NCI-H526 (cell line): ENCODE results near the gene PDZD2.
"Not testable (repeated sequence)": the region's sequence is repeated elsewhere in the genome, so short reads cannot be mapped to it uniquely, and the experiment has no call there.

Experiments used
- DNase-seq, 2 experiments: peaks; one replicate each; lab custom pipeline; 2025; lab: John Stamatoyannopoulos, UW

PDZD2 gene

DNA sequence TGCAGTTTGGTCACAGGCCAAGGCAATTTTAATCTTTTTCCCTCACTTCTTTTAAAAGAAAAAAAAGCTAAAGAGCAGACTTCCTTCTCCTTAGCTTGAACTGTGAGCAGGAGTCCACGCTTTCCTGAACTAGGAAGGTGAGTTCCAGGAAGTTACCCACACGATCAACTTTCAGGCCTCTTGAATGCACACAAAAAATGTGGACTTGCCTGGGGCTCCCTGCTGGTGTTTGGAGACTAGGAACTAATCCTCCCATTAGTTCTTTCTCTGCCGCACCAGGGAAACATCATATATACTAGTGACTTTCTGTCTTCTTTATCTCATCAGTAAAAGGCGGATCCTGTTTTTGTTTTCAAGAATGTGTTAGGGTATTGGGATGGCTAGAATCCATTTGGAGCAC lies 295.2 kb downstream of the PDZD2 start:
- DNase-seq = no peak

DNA sequence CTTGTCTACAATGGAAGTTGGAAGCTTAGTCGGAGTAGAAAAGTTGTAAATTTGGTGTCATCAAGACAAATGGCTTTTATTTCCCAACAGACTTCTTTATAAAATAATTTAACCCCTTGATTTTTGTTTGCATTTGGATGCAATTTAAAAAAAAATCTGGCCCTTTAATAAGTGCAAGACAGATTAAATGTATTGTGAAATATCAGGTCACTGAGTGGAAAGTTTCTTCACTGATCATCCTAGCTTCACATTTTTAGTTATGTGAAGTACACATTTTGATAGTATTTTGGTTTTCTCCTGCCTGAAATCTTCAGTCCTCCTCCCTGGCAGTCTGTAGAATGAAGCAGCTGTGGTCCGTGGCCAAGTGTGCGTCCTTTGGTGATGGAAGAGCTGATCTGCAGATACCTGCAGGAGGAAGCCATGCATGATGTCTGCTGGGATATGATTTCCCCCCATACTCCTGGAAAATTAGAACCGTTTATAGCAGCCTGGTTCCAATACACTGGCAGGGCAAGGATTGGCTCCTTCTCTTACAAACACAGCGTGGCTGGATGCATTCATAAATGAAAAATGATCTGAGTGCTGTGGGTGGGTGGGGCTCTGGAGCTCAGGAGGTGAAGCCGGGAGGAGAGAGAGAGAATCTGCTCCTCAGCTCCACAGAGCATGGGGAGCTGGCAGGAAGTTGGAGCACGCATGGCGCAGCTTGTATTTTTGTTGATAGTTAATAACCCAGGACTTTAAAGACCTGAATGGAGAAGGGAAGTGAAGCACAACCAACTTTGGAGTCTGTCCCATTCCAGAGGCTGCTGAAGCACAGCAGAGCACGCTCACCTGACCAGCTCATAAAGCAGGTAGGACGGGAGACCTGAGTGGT lies 296.8 kb downstream of the PDZD2 start:
- DNase-seq = no peak

DNA sequence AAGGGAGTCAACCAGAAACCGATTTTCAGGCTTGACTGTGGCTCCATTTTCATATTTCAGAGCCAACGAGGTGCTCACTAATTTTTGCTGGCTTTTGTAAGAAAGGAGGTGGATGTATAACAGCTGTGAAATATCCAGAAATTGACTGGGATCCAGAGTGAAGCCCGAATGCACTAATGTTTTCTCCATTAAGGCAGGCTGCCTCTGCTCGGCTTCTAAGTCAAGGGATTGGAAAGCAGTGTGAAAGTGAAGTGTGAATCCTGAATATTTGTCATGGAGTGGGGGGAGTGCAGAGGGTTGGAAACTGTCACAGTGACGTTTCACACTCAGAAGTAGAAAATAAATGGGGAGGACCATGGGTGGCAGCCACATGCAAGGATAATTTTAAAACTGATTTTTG lies 297.8 kb downstream of the PDZD2 start:
- DNase-seq = no peak

DNA sequence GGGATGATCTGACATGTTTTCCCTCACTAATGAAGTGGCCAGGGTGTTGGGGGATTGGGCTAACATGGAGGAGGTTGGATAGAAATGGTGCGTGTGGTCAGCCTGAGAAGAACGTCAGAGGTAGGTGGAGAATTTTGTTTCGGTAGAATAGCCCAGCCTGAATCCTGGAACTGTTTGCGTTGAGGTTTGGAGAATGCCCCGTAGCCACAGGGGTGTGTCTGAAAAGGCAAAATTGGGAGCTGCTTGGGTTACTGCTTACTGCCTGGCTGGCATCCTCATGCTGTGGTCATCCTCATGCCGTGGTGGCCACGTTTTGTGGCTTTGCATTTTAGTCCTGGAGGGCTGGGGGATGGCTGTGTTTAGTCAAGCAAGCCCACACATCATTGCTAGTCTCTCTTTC lies 298.3 kb downstream of the PDZD2 start:
- DNase-seq = no peak

DNA sequence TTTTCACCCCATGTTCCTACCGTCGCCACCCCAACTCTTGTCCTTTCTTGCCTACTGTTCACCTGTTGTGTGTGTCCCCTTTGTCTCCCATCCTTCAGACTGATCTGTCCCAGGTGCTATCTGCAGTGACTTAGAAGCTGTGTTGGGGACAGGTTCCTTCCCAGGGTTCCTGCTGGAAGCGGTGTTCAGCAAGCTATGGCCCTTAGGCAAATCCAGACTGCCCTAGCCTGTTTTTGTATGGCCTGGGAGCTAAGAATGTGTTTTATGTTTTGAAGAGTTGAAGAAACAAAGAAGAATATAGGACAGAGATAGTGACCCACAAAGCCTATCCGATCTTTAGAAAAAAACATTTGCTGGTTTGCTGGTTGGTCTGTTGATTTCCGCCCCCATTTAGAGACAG lies 298.8 kb downstream of the PDZD2 start:
- DNase-seq = no peak

DNA sequence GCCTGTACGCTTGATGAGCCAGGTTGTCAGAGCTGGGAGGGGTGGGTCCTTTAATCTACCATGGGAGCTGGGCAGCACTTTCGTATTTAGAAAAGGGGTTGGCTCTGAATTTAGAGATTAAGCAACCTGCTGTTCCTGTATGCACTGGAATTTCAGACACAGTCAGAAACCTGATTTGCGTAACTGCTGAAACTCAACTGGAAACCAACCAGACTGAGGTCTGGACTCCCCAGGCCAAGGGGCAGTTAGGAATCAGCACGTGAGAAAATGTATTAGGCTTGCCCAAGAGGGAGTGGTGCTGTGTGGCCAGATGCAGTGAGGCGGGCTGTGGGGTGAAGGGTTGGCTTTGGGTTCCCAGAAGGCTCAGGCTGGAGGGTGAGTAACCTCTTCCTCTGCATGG lies 300.2 kb downstream of the PDZD2 start:
- no peak for DNase-seq

DNA sequence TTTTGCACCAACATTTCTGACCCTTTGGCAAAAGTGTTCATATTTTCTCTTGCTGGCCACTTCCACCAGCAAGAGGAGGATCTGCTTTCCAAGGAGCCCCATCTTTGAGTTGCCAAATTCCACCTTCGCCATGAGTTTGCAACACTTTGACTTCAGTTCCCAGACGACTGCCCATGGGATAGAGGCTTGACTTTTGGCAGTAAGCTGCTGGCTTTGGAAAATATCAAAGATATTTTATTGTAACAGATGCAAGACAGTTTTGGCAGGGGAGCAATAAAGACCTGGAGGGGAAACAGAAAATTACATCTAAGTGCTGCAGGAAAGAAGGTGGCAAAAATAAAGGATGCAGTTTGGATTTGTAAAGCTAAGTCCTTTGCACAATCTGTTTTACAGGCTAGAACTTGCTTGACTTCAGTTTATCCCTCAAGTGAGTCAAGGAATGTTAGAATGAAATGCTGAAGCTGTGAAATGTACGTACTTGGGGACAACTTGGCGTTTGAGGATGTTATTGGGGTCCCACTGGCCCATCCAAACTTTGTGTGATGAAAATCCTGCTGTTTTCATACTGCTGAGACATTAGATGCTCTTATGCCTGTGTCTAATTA lies 302.3 kb downstream of the PDZD2 start:
- no peak for DNase-seq

DNA sequence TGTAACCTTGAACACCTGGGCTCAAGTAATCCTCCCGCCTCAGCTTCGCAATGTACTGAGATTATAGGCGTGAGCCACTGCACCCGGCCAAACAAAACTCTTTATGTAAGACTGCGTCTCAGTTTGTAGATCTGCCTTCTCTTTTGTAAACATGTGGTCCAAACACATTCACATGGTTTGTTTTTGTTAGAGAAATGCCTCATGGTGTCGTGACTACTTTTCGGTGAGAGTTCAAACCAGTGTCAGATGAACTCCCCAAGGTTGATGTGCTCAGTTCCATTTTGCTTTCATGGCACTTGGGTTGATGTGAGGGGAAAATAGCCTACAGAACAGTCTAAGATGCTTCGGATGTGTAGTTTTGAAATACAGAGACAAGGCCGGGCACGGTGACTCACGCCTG lies 303.6 kb downstream of the PDZD2 start:
- no peak for DNase-seq

DNA sequence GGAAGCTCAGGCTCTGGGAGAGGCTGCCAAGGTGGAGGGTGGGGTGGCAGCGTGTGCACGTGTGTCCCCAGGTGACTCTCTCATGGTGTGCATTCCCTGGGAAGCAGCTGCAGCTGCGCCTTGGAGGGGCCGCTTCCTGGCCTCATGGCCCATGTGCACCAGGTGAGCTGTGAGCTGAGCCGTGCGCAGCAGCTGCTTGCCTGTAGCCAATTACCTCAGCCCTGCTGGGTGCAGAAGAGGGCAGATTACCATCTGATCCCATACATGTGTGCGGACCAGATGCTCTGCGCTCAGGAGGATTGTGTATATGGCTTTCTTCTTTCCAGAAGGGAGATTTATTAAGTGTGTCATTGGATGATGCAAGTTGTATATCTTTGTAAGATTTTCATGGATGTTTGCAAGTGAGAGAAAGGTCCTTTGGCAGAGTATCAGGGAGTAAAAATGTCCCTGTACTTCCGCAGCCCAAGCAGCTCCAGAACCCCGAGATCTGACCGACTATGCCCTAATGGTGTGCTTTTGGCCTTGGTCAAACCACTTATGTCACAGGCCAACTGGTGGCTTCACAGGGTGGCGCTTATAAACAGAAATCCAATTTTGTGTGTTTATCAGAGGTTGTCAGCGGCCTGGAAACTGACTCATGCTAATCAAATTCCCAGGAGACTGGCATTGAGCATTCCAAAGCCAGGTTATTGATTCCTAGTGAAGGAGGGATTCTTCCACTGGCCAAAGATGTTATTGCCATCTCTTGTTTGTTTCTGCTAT lies 305.9 kb downstream of the PDZD2 start:
- peak; percentile 18 to 65 for DNase-seq

DNA sequence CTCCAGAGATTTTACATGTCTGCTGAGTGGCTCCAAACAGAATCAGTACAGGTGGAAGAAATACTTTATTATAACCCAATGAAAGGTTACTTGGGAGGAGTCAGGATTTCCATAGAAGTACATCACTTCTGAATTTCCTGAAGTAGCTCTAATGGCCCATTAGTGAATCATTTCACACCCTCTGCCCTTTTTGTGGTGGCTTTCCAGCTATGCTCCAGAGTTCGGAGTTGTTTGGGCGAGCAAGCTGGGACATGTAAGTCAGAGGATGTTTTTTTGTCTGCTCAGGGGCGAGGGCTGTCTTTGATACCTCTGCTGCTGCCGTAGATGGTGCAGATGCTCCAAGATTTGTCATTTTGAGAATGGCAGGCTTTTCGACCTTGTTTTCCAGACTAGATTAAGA lies 309.1 kb downstream of the PDZD2 start:
- DNase-seq = no peak

DNA sequence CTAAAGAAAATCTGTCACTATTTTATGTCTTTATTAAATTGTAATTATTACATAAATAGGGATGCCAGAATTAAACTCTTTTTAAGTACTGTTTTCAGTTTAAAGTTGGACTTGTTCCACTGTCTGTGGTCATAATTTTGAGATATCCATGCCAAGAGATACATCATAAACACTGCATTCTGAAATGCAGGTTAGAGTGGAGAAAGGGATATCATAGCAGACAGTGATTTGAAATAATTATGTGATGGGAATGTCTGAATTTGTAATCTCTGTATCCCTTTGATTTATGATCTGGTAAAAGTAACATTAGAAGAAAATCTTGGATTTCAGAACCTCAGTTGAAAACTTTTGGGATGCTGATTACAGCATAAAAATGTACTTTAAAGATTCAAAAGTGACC lies 313.1 kb downstream of the PDZD2 start:
- no peak for DNase-seq

DNA sequence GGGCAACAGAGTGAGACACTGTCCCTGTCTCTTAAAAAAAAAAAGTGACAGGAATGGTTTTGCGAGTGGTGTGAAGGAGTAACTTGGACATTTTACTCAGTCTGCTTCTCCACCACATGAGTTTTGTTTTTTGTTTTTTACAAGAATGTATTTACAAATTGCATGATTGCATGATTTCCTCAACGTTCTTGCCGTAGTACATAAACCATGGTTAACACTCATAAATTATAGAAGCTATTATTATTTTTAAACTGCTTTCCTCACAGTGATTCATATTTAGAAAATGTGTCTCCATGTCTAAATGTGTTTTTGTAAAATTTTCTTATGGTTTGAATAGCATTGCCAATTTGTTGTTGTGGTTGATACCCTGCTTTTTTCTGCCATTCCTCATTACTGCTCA lies 315.2 kb downstream of the PDZD2 start:
- no peak for DNase-seq

DNA sequence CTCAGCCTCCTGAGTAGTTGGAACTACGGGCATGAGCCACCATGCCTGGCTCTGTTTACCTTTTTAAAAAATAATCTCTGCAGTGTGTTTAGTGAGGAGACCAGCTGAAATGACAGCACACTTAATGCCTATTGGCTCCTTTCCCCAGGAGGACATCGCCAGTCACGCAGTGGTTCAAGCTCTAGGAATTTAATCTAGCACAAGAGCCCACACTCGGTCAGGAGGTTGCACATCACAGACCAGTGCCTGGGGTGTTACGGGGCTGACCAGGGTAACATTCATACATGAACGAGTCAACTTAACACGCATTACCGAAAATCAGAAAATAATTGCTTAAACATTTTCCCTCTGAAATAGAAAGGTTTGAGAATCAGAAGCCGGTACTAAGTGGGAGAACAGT lies 318.2 kb downstream of the PDZD2 start:
- DNase-seq = no peak

DNA sequence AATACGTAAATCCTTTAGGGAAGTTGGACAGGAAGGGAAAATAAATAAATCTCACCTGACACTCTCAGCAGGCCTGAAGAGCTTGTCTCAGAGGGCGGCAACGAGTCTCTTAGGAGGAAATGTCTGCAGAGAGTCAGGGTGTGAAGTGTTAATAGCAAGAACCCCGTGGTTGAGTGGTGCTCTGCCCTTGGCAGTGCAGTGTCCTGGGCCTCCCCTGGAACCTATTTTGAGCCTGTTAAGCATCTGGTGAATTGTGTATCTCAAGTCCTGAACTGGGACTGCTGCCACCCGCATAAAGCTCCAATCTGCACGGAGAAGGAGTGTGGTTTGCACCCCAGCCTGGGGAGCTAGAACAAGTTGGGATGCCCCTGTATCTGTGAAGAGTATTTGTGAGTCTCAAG lies 323.4 kb downstream of the PDZD2 start:
- no peak for DNase-seq

DNA sequence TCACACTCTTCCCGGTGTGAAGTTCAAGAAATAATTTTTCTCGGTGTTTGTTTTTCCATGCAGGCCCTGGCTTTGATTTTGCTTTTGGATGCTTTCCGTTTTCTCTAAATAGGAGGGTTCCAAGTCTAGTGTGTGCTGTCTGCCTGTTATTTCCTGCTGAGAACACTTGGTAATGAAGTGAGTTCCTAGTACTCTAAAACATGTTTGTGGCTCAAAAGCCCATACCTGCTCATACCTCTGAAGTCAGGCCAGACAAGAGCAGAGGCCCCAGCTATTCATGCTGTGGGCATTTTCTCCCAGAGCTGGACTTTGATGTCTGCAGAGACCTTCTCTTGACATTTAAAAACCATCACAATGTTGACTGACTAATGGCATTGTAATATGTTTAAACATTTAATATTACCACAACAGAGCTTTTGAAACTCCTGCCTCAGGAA lies 324.0 kb downstream of the PDZD2 start:
- DNase-seq = no peak

DNA sequence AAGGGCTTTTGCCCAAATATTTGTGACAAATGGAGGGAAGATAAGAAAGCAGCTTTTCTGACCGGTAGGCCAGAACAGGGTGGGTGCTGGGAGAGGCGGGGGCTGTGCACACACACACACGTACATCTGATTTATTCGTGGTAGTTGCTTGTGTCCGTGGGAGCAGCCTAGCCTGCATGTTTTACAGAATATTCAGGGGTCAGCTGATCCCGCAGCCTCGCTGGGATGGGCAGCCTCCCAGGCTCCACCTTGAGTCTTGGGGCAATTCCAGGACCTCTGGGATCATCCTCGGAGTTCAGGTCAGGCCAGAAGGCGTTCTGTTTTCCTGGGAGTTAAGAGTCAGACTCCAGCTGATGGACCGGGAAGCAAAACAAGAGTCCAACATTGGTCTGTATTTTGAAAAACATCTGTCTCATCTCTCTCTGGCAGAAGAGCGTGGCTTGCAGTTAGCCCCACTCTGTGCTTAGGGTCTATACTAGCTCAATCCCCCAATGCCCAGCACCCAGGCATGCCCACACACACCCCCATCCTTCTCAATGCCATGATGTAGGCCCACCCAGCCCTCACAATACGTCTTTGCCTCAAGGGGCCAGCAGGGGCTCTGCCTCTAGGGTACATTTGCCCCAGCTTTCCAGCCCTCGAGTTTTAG lies 324.6 kb downstream of the PDZD2 start:
- no peak for DNase-seq

DNA sequence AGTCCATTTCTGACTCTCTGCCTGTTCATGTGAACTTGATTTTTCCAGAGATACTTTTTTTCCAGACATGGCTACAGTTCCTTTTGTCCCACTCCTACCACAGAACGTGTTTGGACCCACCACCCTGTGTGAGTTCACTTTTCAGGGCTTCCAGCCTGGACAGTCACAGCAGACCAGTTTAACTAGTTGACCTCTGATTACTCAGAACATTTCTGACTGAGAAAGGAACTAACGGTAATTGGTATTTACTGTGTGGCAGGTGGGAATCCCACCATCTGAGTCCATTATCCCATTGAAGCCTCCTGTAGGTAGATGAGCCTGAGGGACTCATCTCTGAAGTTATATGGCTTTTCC lies 325.1 kb downstream of the PDZD2 start:
- DNase-seq = no peak

DNA sequence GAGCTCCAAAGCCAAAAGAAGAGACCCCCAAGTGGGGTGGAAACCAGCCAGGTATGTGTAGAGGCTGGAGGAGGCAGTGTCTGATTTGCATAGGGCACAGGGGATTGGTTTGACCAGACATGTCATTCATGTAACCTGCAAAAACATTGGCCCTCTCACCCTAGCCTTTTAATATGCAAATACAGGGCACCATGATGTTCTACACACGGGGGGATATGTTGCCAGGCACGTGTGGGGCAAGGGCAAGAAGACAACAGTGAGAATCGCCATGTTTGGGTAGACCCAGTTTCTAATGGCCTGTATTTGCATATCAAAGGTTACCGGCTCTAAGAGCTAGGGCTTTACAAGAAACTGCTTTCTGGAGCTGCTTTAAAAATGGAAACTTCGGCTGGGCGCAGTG lies 326.3 kb downstream of the PDZD2 start:
- peak in 1 of 2 experiments; percentile 32 for DNase-seq

DNA sequence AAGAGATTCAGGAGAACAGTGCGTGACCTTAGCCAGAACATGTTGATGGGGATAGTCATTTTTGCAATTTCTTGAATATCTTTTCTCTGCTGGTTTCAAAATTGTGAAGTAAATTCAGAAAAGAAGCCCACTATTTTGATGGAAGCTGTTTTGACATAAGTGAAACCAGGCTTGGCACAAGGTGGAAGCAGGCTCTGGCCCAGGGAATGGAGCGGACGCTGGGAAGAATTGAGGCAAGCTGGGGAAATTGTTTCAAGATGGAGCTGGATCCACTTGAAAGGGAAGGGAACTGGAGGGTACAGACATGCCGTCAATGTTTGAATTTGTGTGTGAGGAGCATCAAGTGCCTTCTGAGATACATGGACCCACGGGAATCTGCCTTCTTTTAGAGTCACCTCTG lies 328.0 kb downstream of the PDZD2 start:
- no peak for DNase-seq

DNA sequence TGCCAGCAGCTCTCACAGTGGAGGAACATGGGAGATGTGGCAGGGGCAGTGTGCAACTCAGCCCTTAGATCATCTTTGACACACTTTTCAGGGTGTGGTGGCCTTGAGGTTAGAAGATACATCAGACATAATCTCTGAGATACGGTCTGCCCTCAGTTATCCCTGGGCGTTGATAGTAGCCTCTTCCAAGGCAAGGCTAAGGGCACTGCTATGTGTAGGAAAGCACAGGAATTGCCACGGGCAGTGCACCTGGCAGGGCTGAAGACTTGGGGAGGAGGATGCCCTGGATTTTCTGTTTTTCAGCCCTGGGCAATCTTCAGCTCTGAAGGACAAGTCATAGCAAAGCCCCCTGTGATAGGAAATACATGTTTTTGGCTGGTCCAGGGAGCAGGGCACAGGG lies 328.5 kb downstream of the PDZD2 start:
- DNase-seq = no peak

DNA sequence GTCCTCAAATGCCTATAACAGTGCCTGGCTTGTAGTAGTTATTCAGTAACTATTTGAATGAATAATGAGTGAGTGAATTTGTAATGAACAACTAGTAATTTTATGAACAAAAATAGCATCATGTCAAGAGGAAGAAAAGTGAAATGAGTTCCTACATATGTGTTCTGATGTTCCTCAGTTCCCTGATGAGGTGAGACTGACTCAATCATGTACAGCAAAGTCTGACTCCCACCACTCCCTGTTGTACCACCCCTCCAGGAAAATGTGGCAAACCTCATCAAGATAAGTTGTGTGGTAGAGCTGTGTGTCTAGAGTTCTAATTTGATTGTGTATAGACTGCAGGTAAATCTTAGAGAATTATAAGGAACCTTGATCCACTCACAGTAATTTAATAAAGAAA lies 333.6 kb downstream of the PDZD2 start:
- no peak for DNase-seq

DNA sequence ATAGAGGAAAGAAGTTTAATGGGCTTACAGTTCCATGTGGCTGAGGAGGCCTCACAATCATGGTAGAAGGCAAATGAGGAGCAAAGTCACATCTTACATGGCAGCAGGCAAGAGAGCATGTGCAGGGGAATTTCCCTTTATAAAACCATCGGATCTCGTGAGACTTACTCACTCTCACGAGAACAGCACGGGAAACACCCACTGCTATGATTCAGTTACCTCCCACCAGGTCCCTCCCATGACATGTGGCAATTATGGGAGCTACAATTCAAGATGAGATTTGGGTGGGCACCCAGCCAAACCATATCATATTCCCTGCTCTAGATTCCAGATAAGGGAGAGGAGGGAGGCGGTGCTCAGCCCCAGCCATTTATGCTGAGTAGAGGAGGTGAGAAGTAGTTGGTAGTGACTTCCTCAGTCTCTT lies 336.3 kb downstream of the PDZD2 start:
- not testable (repeated sequence) for DNase-seq

DNA sequence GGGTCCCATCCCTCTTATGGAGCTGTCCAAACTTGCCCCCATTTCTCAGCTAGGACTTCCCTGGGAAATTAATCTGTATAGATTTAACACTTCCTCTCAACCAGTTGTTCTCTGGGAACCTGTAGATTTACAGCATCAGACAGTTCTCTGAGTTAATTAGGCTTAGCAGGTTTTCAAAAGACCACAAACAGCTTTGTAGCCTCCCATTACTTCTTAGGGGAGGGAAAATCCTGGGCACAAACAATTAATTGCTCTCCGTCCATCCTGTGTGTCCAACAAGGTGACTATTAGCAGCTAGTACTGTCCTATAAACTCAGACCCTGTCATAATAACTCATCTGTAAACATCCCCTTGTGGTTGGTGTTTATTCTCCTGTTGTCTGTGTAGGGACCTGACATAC lies 337.2 kb downstream of the PDZD2 start:
- DNase-seq = no peak
